WTC11 (cell line): Measurements from ENCODE around the gene COL19A1.

Experiments used
- ARID4B ChIP-seq: sonication (generic); formaldehyde crosslinking; IDR thresholded peaks from 2 replicates; pipeline ENCODE4 v1.8.0; 2023; ENCODE audit warnings: missing genetic modification reagents, mild to moderate bottlenecking, borderline replicate concordance
- ATF2 ChIP-seq: sonication (generic); formaldehyde crosslinking; IDR thresholded peaks from 2 replicates; pipeline ENCODE4 v1.8.1; 2022; ENCODE audit warnings: low read depth, missing genetic modification reagents, borderline replicate concordance
- CTCF ChIP-seq: fragments of 200-600 bp; IDR thresholded peaks from 2 replicates; pipeline ENCODE4 v1.8.0; 2022; ENCODE audit warnings: antibody characterized with exemption
- E2F1 ChIP-seq: sonication (generic); formaldehyde crosslinking; IDR thresholded peaks from 2 replicates; pipeline ENCODE4 v1.8.0; 2022; ENCODE audit warnings: mild to moderate bottlenecking, missing genetic modification reagents
- E2F4 ChIP-seq: sonication (generic); formaldehyde crosslinking; IDR thresholded peaks from 2 replicates; pipeline ENCODE4 v1.8.1; 2022; ENCODE audit warnings: low read depth, mild to moderate bottlenecking, moderate library complexity, missing genetic modification reagents, borderline replicate concordance
- FOXP1 ChIP-seq: sonication (generic); formaldehyde crosslinking; IDR thresholded peaks from 2 replicates; pipeline ENCODE4 v1.8.0; 2022; ENCODE audit warnings: missing genetic modification reagents, mild to moderate bottlenecking, moderate library complexity, borderline replicate concordance
- KAT7 ChIP-seq: sonication (generic); formaldehyde crosslinking; IDR thresholded peaks from 2 replicates; pipeline ENCODE4 v1.8.1; 2023; ENCODE audit warnings: missing genetic modification reagents, mild to moderate bottlenecking, borderline replicate concordance
- NFE2L1 ChIP-seq: sonication (generic); formaldehyde crosslinking; IDR thresholded peaks from 2 replicates; pipeline ENCODE4 v1.8.1; 2023; ENCODE audit warnings: missing genetic modification reagents

- TF ChIP-seq CTCF (no peak), E2F4 (CRISPR knock-in tag) (no peak), ATF2 (CRISPR knock-in tag) (no peak), KAT7 (CRISPR knock-in tag) (no peak), ARID4B (CRISPR knock-in tag) (no peak), E2F1 (CRISPR knock-in tag) (no peak), NFE2L1 (CRISPR knock-in tag) (no peak), FOXP1 (no peak)
Observed at GRCh38 chr6:69832558-69832957, 33.8 kb upstream of the COL19A1 start.
